ENCODE results near the gene IL36G. TPM values are rescaled to one million over a fixed set of nuclear protein-coding genes. Genes with fewer than 3 reads are reported as not detected.

Gene IL36G
- total RNA-seq, 1 donor from 2014 or later, result not detected

- Mint-ChIP-seq H3K4me3 (ENCODE audit: low read depth) (no peak overlapping the region), H3K36me3 (ENCODE audit: insufficient read depth) (no peaks in the 10 kb centered on the region), H3K9me3 (ENCODE audit: low read depth) (peaks cover 23% of the 10 kb centered on the region), H3K4me1 (ENCODE audit: low read depth) (no peaks in the 10 kb centered on the region), H3K27ac (no peak overlapping the region), H3K27me3 (peaks cover 24% of the 10 kb centered on the region)
- DNase-seq (ENCODE audit: low spot score, unreplicated experiment), result no peak
- TF ChIP-seq, protein P1, sequence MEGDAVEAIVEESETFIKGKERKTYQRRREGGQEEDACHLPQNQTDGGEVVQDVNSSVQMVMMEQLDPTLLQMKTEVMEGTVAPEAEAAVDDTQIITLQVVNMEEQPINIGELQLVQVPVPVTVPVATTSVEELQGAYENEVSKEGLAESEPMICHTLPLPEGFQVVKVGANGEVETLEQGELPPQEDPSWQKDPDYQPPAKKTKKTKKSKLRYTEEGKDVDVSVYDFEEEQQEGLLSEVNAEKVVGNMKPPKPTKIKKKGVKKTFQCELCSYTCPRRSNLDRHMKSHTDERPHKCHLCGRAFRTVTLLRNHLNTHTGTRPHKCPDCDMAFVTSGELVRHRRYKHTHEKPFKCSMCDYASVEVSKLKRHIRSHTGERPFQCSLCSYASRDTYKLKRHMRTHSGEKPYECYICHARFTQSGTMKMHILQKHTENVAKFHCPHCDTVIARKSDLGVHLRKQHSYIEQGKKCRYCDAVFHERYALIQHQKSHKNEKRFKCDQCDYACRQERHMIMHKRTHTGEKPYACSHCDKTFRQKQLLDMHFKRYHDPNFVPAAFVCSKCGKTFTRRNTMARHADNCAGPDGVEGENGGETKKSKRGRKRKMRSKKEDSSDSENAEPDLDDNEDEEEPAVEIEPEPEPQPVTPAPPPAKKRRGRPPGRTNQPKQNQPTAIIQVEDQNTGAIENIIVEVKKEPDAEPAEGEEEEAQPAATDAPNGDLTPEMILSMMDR (IDR thresholded peaks at IDR 0.05; ENCODE audit: unreplicated experiment), result no peak
These were observed 22.6 kb downstream of the IL36G start for GRCh38 chr2:113000436-113000835.

- Mint-ChIP-seq H3K36me3 (ENCODE audit: insufficient read depth) (no peaks in the 10 kb centered on the region), H3K9me3 (ENCODE audit: low read depth) (peaks cover 23% of the 10 kb centered on the region), H3K4me3 (ENCODE audit: low read depth) (no peak overlapping the region), H3K27me3 (peaks cover 32% of the 10 kb centered on the region), H3K27ac (no peak overlapping the region), H3K4me1 (ENCODE audit: low read depth) (no peaks in the 10 kb centered on the region)
- TF ChIP-seq, protein P1 (IDR thresholded peaks at IDR 0.05; ENCODE audit: unreplicated experiment), result no peak
- no peak for DNase-seq (ENCODE audit: low spot score, unreplicated experiment)
These were observed 24.9 kb downstream of the IL36G start for GRCh38 chr2:113002677-113003076.

- peaks cover 16% of the 10 kb centered on the region for H3K9me3 Mint-ChIP-seq (ENCODE audit: low read depth)
- TF ChIP-seq, protein P1 (IDR thresholded peaks at IDR 0.05; ENCODE audit: unreplicated experiment), result no peak
- no peak for DNase-seq (ENCODE audit: low spot score, unreplicated experiment)
- H3K4me3 Mint-ChIP-seq (ENCODE audit: low read depth), result no peak within 1 kb of the TSS
- no peaks in the 10 kb centered on the region for H3K4me1 Mint-ChIP-seq (ENCODE audit: low read depth)
- H3K27ac Mint-ChIP-seq, result no peak within 1 kb of the TSS
- peaks cover 29% of the 10 kb centered on the region for H3K27me3 Mint-ChIP-seq
- H3K36me3 Mint-ChIP-seq (ENCODE audit: insufficient read depth), result no peaks in the 10 kb centered on the region
These were observed 27.3 kb downstream of the IL36G start, which contains the start of gene IL36A for GRCh38 chr2:113005030-113005509. Gene IL36A (plus strand): TSS chr2:113005459. CDS start chr2:113005872, 413 bp downstream.

DNA sequence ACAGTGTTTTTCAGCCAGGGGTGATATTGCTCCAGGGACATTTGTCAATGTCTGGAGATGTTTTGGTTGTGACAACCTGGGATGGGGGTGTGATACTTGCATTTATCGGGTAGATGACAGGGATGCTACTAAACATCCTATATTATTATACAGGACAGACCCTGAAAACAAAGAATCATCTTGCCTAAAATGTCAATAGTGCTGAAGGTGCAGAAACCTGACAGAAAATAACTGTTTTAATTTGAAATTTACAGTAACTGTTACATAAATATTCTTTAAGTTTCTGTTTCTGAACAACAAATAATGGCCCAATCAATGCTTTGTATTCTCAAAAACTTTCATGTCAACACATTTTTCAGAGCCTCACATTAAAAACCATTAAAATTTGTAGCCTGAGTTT lies 29.4 kb downstream of the IL36G start:
- DNase-seq (ENCODE audit: low spot score, unreplicated experiment), result no peak
- Mint-ChIP-seq H3K9me3 (ENCODE audit: low read depth) (no peaks in the 10 kb centered on the region), H3K4me1 (ENCODE audit: low read depth) (no peaks in the 10 kb centered on the region), H3K36me3 (ENCODE audit: insufficient read depth) (no peaks in the 10 kb centered on the region), H3K27ac (no peak overlapping the region), H3K4me3 (ENCODE audit: low read depth) (no peak overlapping the region), H3K27me3 (peaks cover 34% of the 10 kb centered on the region)
- TF ChIP-seq, protein P1 (IDR thresholded peaks at IDR 0.05; ENCODE audit: unreplicated experiment), result no peak

DNA sequence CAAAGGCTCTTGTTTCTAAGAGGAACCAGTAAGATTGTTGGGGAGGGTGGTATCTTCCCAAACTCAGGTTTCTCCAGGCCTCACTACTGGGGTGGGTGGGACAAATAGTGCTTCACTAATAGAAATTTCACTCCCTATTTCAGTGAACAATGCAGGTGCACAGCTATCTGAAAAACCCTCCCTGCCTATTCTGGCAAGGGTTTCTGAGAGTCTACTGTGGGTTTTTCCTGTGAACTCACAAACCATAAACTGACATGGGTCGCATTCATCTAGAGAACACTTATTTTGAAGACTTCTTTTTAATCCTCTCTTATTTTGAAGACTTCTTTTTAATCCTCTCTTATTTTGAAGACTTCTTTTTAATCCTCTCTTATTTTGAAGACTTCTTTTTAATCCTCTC lies 31.8 kb downstream of the IL36G start:
- peaks cover 2% of the 10 kb centered on the region for H3K4me1 Mint-ChIP-seq (ENCODE audit: low read depth)
- H3K27ac Mint-ChIP-seq, result no peak overlapping the region
- no peaks in the 10 kb centered on the region for H3K36me3 Mint-ChIP-seq (ENCODE audit: insufficient read depth)
- no peaks in the 10 kb centered on the region for H3K9me3 Mint-ChIP-seq (ENCODE audit: low read depth)
- TF ChIP-seq, protein P1 (IDR thresholded peaks at IDR 0.05; ENCODE audit: unreplicated experiment), result no peak
- no peak for DNase-seq (ENCODE audit: low spot score, unreplicated experiment)
- H3K4me3 Mint-ChIP-seq (ENCODE audit: low read depth), result no peak overlapping the region
- peaks cover 25% of the 10 kb centered on the region for H3K27me3 Mint-ChIP-seq
